OCI-LY1 (cell line): ENCODE measurements around the gene DLL4.

Experiments used
- H2AFZ ChIP-seq: fragments of 200-600 bp; sonication (generic), shearing (Covaris generic); 2 replicates; pipeline ENCODE4 v1.6.0; 2014; ENCODE audit warnings: antibody characterized with exemption, mild to moderate bottlenecking, low read length
- H3F3A ChIP-seq: fragments of 200-600 bp; sonication (generic), shearing (Covaris generic); 2 replicates; pipeline ENCODE4 v1.6.0; 2014; ENCODE audit warnings: mild to moderate bottlenecking, antibody characterized with exemption, low read length, moderate library complexity; ENCODE audit not compliant: insufficient read depth
- H3K27ac ChIP-seq: fragments of 200-600 bp; sonication (generic); 2 replicates; pipeline ENCODE4 v1.5.1; 2014; ENCODE audit warnings: low read length, mixed run types, mild to moderate bottlenecking, low read depth; ENCODE audit not compliant: poor library complexity, severe bottlenecking
- H3K27me3 ChIP-seq: fragments of 200-600 bp; sonication (generic); 2 replicates; pipeline ENCODE4 v1.6.0; 2014; ENCODE audit warnings: antibody characterized with exemption, mild to moderate bottlenecking, low read length, moderate library complexity; ENCODE audit not compliant: insufficient read depth
- H3K36me3 ChIP-seq: fragments of 200-600 bp; sonication (generic); 2 replicates; pipeline ENCODE4 v1.6.1; 2014; ENCODE audit warnings: mild to moderate bottlenecking, antibody characterized with exemption, low read length, moderate library complexity, mixed read lengths; ENCODE audit not compliant: insufficient read depth
- H3K4me1 ChIP-seq: fragments of 200-600 bp; sonication (generic); 2 replicates; pipeline ENCODE4 v1.5.1; 2014; ENCODE audit warnings: mild to moderate bottlenecking, low read length, moderate library complexity; ENCODE audit not compliant: insufficient read depth, severe bottlenecking
- H3K4me2 ChIP-seq: fragments of 200-600 bp; sonication (generic), shearing (Covaris generic); 2 replicates; pipeline ENCODE4 v1.6.1; 2014; ENCODE audit warnings: low read length
- H3K4me3 ChIP-seq: fragments of 200-600 bp; sonication (generic); 2 replicates; pipeline ENCODE4 v1.5.1; 2014; ENCODE audit warnings: low read length, low read depth, mild to moderate bottlenecking, mixed read lengths; ENCODE audit not compliant: poor library complexity, severe bottlenecking
- H3K79me2 ChIP-seq: fragments of 200-600 bp; shearing (Covaris generic); 2 replicates; pipeline ENCODE4 v1.6.1; 2016; ENCODE audit warnings: mixed run types, low read length, mixed read lengths; ENCODE audit not compliant: insufficient read depth
- H3K9ac ChIP-seq: fragments of 200-600 bp; sonication (generic), shearing (Covaris generic); 2 replicates; pipeline ENCODE4 v1.6.1; 2014; ENCODE audit warnings: mild to moderate bottlenecking, low read length, mixed read lengths
- H3K9me2 ChIP-seq: fragments of 200-600 bp; sonication (generic), shearing (Covaris generic); 2 replicates; pipeline ENCODE4 v1.6.1; 2014; ENCODE audit warnings: low read depth, mild to moderate bottlenecking, low read length, mixed read lengths
- H3K9me3 ChIP-seq: fragments of 200-600 bp; shearing (Covaris generic); 2 replicates; pipeline ENCODE4 v1.6.1; 2014; ENCODE audit warnings: low read length, mixed read lengths
- H4K20me1 ChIP-seq: fragments of 200-600 bp; sonication (generic), shearing (Covaris generic); 2 replicates; pipeline ENCODE4 v1.6.0; 2016; ENCODE audit warnings: mild to moderate bottlenecking, low read length; ENCODE audit not compliant: insufficient read depth
- CTCF ChIP-seq: fragments of 200-600 bp; sonication (generic), shearing (Covaris generic); IDR thresholded peaks from 2 replicates; pipeline ENCODE4 v1.5.1; 2017; ENCODE audit warnings: mild to moderate bottlenecking, antibody characterized with exemption, low read length, moderate library complexity, mixed read lengths
- EZH2 ChIP-seq: fragments of 200-600 bp; sonication (generic), shearing (Covaris generic); IDR thresholded peaks from 2 replicates; pipeline ENCODE4 v1.8.0; 2017; ENCODE audit warnings: borderline replicate concordance, mixed run types, mild to moderate bottlenecking, antibody characterized with exemption, low read length, moderate library complexity, mixed read lengths

Gene DLL4

GRCh38 chr15:40981186-40981585 lies 52.0 kb downstream of the DLL4 start:
- peaks cover 100% of the 10 kb centered on the region for H3K36me3 ChIP-seq
- no peak overlapping the region for H3K9ac ChIP-seq
- no peak overlapping the region for H2AFZ ChIP-seq
- H3K27me3 ChIP-seq, result no peaks in the 10 kb centered on the region
- no peaks in the 10 kb centered on the region for H3K9me3 ChIP-seq
- no peaks in the 10 kb centered on the region for H4K20me1 ChIP-seq
- no peaks in the 10 kb centered on the region for H3K4me1 ChIP-seq
- no peaks in the 10 kb centered on the region for H3F3A ChIP-seq
- no peak overlapping the region for H3K4me2 ChIP-seq
- no peaks in the 10 kb centered on the region for H3K9me2 ChIP-seq
- no peaks in the 10 kb centered on the region for H3K79me2 ChIP-seq
- H3K4me3 ChIP-seq, result no peak overlapping the region
- TF ChIP-seq CTCF (no peak), EZH2 (no peak)
- no peak overlapping the region for H3K27ac ChIP-seq

- H2AFZ ChIP-seq, result no peak overlapping the region
- no peaks in the 10 kb centered on the region for H3K4me1 ChIP-seq
- TF ChIP-seq EZH2 (no peak), CTCF (no peak)
- no peak overlapping the region for H3K4me3 ChIP-seq
- no peak overlapping the region for H3K9ac ChIP-seq
- H3F3A ChIP-seq, result no peaks in the 10 kb centered on the region
- H3K9me3 ChIP-seq, result no peaks in the 10 kb centered on the region
- H3K9me2 ChIP-seq, result no peaks in the 10 kb centered on the region
- H3K4me2 ChIP-seq, result no peak overlapping the region
- no peaks in the 10 kb centered on the region for H3K27me3 ChIP-seq
- no peaks in the 10 kb centered on the region for H3K79me2 ChIP-seq
- H3K36me3 ChIP-seq, result peaks cover 98% of the 10 kb centered on the region
- no peak overlapping the region for H3K27ac ChIP-seq
- H4K20me1 ChIP-seq, result no peaks in the 10 kb centered on the region
These were observed 53.7 kb downstream of the DLL4 start for GRCh38 chr15:40982855-40983254.

GRCh38 chr15:40984406-40984805 lies 55.3 kb downstream of the DLL4 start:
- Histone ChIP-seq H3K36me3 (peaks cover 92% of the 10 kb centered on the region), H3K4me1 (no peaks in the 10 kb centered on the region), H2AFZ (no peak overlapping the region), H3K4me2 (no peak overlapping the region), H3K4me3 (no peak overlapping the region), H3F3A (no peaks in the 10 kb centered on the region), H4K20me1 (no peaks in the 10 kb centered on the region), H3K27ac (no peak overlapping the region), H3K9ac (no peak overlapping the region), H3K9me3 (no peaks in the 10 kb centered on the region), H3K79me2 (no peaks in the 10 kb centered on the region), H3K9me2 (no peaks in the 10 kb centered on the region), H3K27me3 (no peaks in the 10 kb centered on the region)
- TF ChIP-seq EZH2 (no peak), CTCF (no peak)
